ENCODE data around the gene CPSF7. TPM values are rescaled to one million over a fixed set of nuclear protein-coding genes. Genes with fewer than 3 reads are reported as not detected.

Gene CPSF7
- polyA plus RNA-seq, 3 donors, result 12.5 to 67.5 (median 20.1) TPM

GRCh38 chr11:61369372-61370348, 60.1 kb downstream of the CPSF7 start:
- no peak overlapping the region for H3K9ac ChIP-seq (ENCODE audit: insufficient read depth, low read length, poor library complexity, severe bottlenecking)
- no peak overlapping the region for H3K27ac ChIP-seq (ENCODE audit: low read depth in 1 of 2, low read length in 2 of 2)
- no peaks in the 10 kb centered on the region for H3K9me3 ChIP-seq (replicated peaks in 1 of 2; ENCODE audit: control insufficient read depth in 1 of 2, insufficient read depth in 1 of 2, low read length in 2 of 2)
- Mint-ChIP-seq H3K4me3 (no peak overlapping the region), H3K9me3 (peaks cover 0 to 3% (median 0%) of the 10 kb centered on the region in 7 donors), H3K36me3 (peaks cover 48 to 84% of the 10 kb centered on the region in 2 donors), H3K27me3 (ENCODE audit: low read depth in 3 of 3) (no peaks in the 10 kb centered on the region), H3K4me1 (no peaks in the 10 kb centered on the region), H3K27ac (peak overlapping the region in 3 of 7 donors; percentile 31 to 59 (median 37))
- intact Hi-C loops (cut with micrococcal nuclease), result no loop called here
- peaks cover 59 to 90% of the 10 kb centered on the region in 2 donors for H3K36me3 ChIP-seq (replicated peaks in 1 of 2; ENCODE audit: control insufficient read depth in 1 of 2, insufficient read depth in 2 of 2, low read length in 2 of 2)
- WGBS (ENCODE audit: insufficient coverage), result 100% methylated on average over 5 of the region's 9 CpGs
- H4K20me1 ChIP-seq (ENCODE audit: insufficient read depth, low read length), result no peaks in the 10 kb centered on the region
- H3K79me2 ChIP-seq (ENCODE audit: insufficient read depth, low read length), result peaks cover 6% of the 10 kb centered on the region
- no peak for TF ChIP-seq CTCF (IDR thresholded peaks at IDR 0.05)
- DNase-seq, result peak in 1 of 3 donors; percentile 29
- no peak overlapping the region for H3K4me2 ChIP-seq (replicated peaks; ENCODE audit: extremely low read depth, low read length, poor library complexity, severe bottlenecking)
- no peaks in the 10 kb centered on the region for H3K27me3 ChIP-seq (ENCODE audit: control insufficient read depth in 2 of 2, insufficient read depth in 2 of 2, low read length in 2 of 2)
- no peak overlapping the region for H3K4me3 ChIP-seq (replicated peaks in 1 of 3; ENCODE audit: low read depth in 2 of 3, low read length in 3 of 3)
- no peaks in the 10 kb centered on the region for H3K4me1 ChIP-seq (ENCODE audit: control insufficient read depth in 1 of 2, insufficient read depth in 2 of 2, low read length in 2 of 2)
- H2AFZ ChIP-seq (ENCODE audit: insufficient read depth, low read depth, low read length, poor library complexity, severe bottlenecking), result no peak overlapping the region

- peaks cover 16% of the 10 kb centered on the region for H3K79me2 ChIP-seq (ENCODE audit: insufficient read depth, low read length)
- H3K36me3 ChIP-seq (replicated peaks in 1 of 2; ENCODE audit: control insufficient read depth in 1 of 2, insufficient read depth in 2 of 2, low read length in 2 of 2), result peaks cover 65 to 91% of the 10 kb centered on the region in 2 donors
- DNase-seq, result no peak
- no peak overlapping the region for H3K4me3 ChIP-seq (replicated peaks in 1 of 3; ENCODE audit: low read depth in 2 of 3, low read length in 3 of 3)
- no peak overlapping the region for H3K4me3 Mint-ChIP-seq
- no peaks in the 10 kb centered on the region for H3K27me3 Mint-ChIP-seq (ENCODE audit: low read depth in 3 of 3)
- H3K9me3 Mint-ChIP-seq, result peaks cover 0 to 3% (median 0%) of the 10 kb centered on the region in 7 donors
- peaks cover 3 to 4% of the 10 kb centered on the region in 2 donors for H3K4me1 ChIP-seq (ENCODE audit: control insufficient read depth in 1 of 2, insufficient read depth in 2 of 2, low read length in 2 of 2)
- H2AFZ ChIP-seq (ENCODE audit: insufficient read depth, low read depth, low read length, poor library complexity, severe bottlenecking), result no peak overlapping the region
- peak overlapping the region in 5 of 7 donors; percentile 10 to 70 (median 42) for H3K27ac Mint-ChIP-seq
- no peak overlapping the region for H3K9ac ChIP-seq (ENCODE audit: insufficient read depth, low read length, poor library complexity, severe bottlenecking)
- TF ChIP-seq CTCF (IDR thresholded peaks at IDR 0.05), result no peak
- H3K36me3 Mint-ChIP-seq, result peaks cover 53 to 83% of the 10 kb centered on the region in 2 donors
- H4K20me1 ChIP-seq (ENCODE audit: insufficient read depth, low read length), result no peaks in the 10 kb centered on the region
- H3K4me2 ChIP-seq (replicated peaks; ENCODE audit: extremely low read depth, low read length, poor library complexity, severe bottlenecking), result no peak overlapping the region
- H3K27ac ChIP-seq (ENCODE audit: low read depth in 1 of 2, low read length in 2 of 2), result no peak overlapping the region
- no peaks in the 10 kb centered on the region for H3K9me3 ChIP-seq (replicated peaks in 1 of 2; ENCODE audit: control insufficient read depth in 1 of 2, insufficient read depth in 1 of 2, low read length in 2 of 2)
- 91% methylated on average over 7 of the region's 7 CpGs for WGBS (ENCODE audit: insufficient coverage)
- H3K27me3 ChIP-seq (ENCODE audit: control insufficient read depth in 2 of 2, insufficient read depth in 2 of 2, low read length in 2 of 2), result no peaks in the 10 kb centered on the region
- intact Hi-C loops (cut with micrococcal nuclease), result no loop called here
- peaks cover 2% of the 10 kb centered on the region for H3K4me1 Mint-ChIP-seq
Observed at GRCh38 chr11:61368646-61369045, 61.1 kb downstream of the CPSF7 start.

All from CD14-positive monocyte (primary cell).